Calu3 (cell line): ENCODE measurements around the gene DMAC1. TPM values are rescaled to one million over a fixed set of nuclear protein-coding genes. Genes with fewer than 3 reads are reported as not detected.

Experiments used
- BruUV-seq: library from RNA; stranded (reverse); fragments of 400-500 nt; replicated peaks from 2 replicates; lab custom pipeline; 2021; lab: Mats Ljungman, UMichigan
- CTCF ChIA-PET: fragments of 300-600 bp; sonication (Branson Sonifier 250); formaldehyde crosslinking; loops from one replicate; lab custom pipeline; 2022; ENCODE audit warnings: antibody characterized with exemption; lab: Charles Lee
- DNase-seq: peaks from one replicate; pipeline ENCODE4 v3.0.0; 2022
- H3K27ac Mint-ChIP-seq: one replicate; pipeline ENCODE4 v1.8.0; 2022; ENCODE audit warnings: mixed read lengths; ENCODE audit not compliant: unreplicated experiment
- H3K27me3 Mint-ChIP-seq: one replicate; pipeline ENCODE4 v1.8.0; 2022; ENCODE audit warnings: mixed read lengths; ENCODE audit not compliant: unreplicated experiment
- H3K36me3 Mint-ChIP-seq: one replicate; pipeline ENCODE4 v1.8.0; 2022; ENCODE audit warnings: mild to moderate bottlenecking, moderate library complexity, mixed read lengths; ENCODE audit not compliant: insufficient read depth, unreplicated experiment
- H3K4me1 Mint-ChIP-seq: one replicate; pipeline ENCODE4 v1.8.0; 2022; ENCODE audit warnings: mild to moderate bottlenecking, low read depth, mixed read lengths; ENCODE audit not compliant: unreplicated experiment
- H3K4me3 Mint-ChIP-seq: one replicate; pipeline ENCODE4 v1.8.0; 2022; ENCODE audit warnings: mild to moderate bottlenecking, low read depth, moderate library complexity, mixed read lengths; ENCODE audit not compliant: unreplicated experiment
- H3K9me3 Mint-ChIP-seq: one replicate; pipeline ENCODE4 v1.8.0; 2022; ENCODE audit warnings: low read depth, mixed read lengths; ENCODE audit not compliant: unreplicated experiment
- CTCF ChIP-seq: fragments of 200-600 bp; IDR thresholded peaks from one replicate; pipeline ENCODE4 v1.8.0; 2022; ENCODE audit warnings: antibody characterized with exemption; ENCODE audit not compliant: unreplicated experiment
- intact Hi-C: fragments of 100-400 bp; cut with micrococcal nuclease; formaldehyde crosslinking; loops from one replicate; pipeline ENCODE4 v1.10.0; 2022; ENCODE audit not compliant: unreplicated experiment
- total RNA-seq: library from RNA; stranded (reverse); gene quantifications from 2 replicates; pipeline ENCODE4 v1.2.3, GENCODE V29; 2022

Gene DMAC1
- total RNA-seq, 1 experiment from 2014 or later, result 37.5 TPM

- Mint-ChIP-seq H3K36me3 (no peaks in the 10 kb centered on the region), H3K27me3 (no peaks in the 10 kb centered on the region), H3K4me1 (no peaks in the 10 kb centered on the region), H3K9me3 (peaks cover 3% of the 10 kb centered on the region), H3K4me3 (no peak overlapping the region), H3K27ac (no peak overlapping the region)
- no TSS peak for BruUV-seq
- TF ChIP-seq CTCF, result no peak
- CTCF ChIA-PET, result no interaction called here
- intact Hi-C loops, result loop anchor here (10.0 kb wide), 2 partner anchors 277 to 1053 kb away; no protein-coding TSS in a partner anchor
- DNase-seq, result no peak
Measured at GRCh38 chr9:7841831-7842230, 42.3 kb upstream of the DMAC1 start.

GRCh38 chr9:7834531-7834930 lies 35.0 kb upstream of the DMAC1 start:
- Mint-ChIP-seq H3K36me3 (no peaks in the 10 kb centered on the region), H3K27ac (no peak overlapping the region), H3K4me1 (no peaks in the 10 kb centered on the region), H3K9me3 (no peaks in the 10 kb centered on the region), H3K4me3 (no peak overlapping the region), H3K27me3 (no peaks in the 10 kb centered on the region)
- CTCF ChIA-PET, result interaction anchor here (0.6 kb wide), 1 partner anchor 22 kb away, joined by 6 read pairs; no protein-coding TSS in a partner anchor
- intact Hi-C loops, result no loop called here
- no peak for TF ChIP-seq CTCF
- no TSS peak for BruUV-seq
- no peak for DNase-seq

- CTCF ChIA-PET, result interaction anchor here (0.6 kb wide), 1 partner anchor 343 kb away, joined by 4 read pairs; no protein-coding TSS in a partner anchor
- Mint-ChIP-seq H3K4me3 (no peak overlapping the region), H3K9me3 (no peaks in the 10 kb centered on the region), H3K27me3 (no peaks in the 10 kb centered on the region), H3K36me3 (no peaks in the 10 kb centered on the region), H3K4me1 (no peaks in the 10 kb centered on the region), H3K27ac (no peak overlapping the region)
- DNase-seq, result no peak
- intact Hi-C loops, result no loop called here
- no TSS peak for BruUV-seq
- no peak for TF ChIP-seq CTCF
Measured at GRCh38 chr9:7828334-7828733, 28.8 kb upstream of the DMAC1 start.

GRCh38 chr9:7827792-7828191 lies 28.2 kb upstream of the DMAC1 start:
- Mint-ChIP-seq H3K4me1 (no peaks in the 10 kb centered on the region), H3K4me3 (no peak overlapping the region)
- intact Hi-C loops, result no loop called here

More at GRCh38 chr9:7827792-7828191, 28.2 kb upstream of the DMAC1 start:
- Mint-ChIP-seq H3K27ac (no peak overlapping the region), H3K9me3 (no peaks in the 10 kb centered on the region), H3K36me3 (no peaks in the 10 kb centered on the region), H3K27me3 (no peaks in the 10 kb centered on the region)
- no peak for DNase-seq
- no peak for TF ChIP-seq CTCF
- no TSS peak for BruUV-seq
- CTCF ChIA-PET, result interaction anchor here (0.6 kb wide), 1 partner anchor 343 kb away, joined by 4 read pairs; no protein-coding TSS in a partner anchor
